HG03439 (cell line): ENCODE results near the gene SPINK6.

Source experiments
- ATAC-seq: cut with Tn5 transposase; IDR thresholded peaks from one replicate; pipeline ENCODE4 v1.9.1; 2021; ENCODE audit warnings: mild to moderate bottlenecking, moderate library complexity; ENCODE audit not compliant: unreplicated experiment

SPINK6 gene, protein sequence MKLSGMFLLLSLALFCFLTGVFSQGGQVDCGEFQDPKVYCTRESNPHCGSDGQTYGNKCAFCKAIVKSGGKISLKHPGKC

DNA sequence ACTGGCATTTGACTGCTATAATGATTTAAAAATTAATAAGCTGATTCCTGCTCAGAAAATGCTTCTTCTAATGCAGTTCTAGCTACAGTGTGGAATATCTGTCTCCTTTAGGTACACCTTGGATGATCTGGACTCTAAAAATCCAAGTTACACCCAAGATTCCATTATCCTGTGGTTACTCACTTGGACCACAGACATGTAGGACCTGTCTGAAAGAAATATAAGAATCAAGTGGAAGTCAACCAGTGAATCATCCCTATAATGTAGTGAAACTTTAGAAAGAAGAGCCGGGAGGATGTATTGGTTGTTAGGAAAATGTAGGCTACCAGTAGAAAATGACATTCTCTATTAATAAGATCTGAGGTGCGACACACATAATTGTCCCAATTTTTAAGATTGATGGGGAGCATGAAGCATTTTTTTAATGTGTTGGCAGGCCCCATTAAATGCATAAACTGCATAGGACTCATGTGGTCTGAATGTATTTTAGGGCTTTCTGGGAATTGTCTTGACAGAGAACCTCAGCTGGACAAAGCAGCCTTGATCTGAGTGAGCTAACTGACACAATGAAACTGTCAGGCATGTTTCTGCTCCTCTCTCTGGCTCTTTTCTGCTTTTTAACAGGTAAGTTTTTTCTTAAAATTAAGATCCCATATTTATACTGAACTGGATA lies at the start of gene SPINK6:
TSS of gene SPINK6 (plus strand) at position 512 of the 673 bp plus-strand sequence. CDS start at position 567, 55 bp downstream.
- no peak for ATAC-seq

DNA sequence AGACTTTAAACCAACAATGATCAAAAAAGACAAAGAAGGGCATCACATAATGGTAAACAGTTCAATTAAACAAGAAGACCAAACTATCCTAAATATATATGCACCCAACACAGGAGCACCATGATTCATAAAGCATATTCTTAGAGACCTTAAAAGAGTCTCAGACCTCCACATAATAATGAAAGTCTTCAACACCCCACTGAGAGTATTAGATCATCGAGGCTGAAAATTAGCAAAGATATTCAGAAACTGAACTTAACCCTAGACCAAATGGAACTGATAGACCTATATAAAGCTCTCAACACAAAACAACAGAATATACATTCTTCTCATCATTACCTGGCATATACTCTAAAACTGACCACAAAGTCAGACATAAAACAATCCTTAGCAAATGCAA lies 46.2 kb upstream of the SPINK6 start:
- no peak for ATAC-seq

- no peak for ATAC-seq
These were observed 40.8 kb upstream of the SPINK6 start for GRCh38 chr5:148162038-148162437.

DNA sequence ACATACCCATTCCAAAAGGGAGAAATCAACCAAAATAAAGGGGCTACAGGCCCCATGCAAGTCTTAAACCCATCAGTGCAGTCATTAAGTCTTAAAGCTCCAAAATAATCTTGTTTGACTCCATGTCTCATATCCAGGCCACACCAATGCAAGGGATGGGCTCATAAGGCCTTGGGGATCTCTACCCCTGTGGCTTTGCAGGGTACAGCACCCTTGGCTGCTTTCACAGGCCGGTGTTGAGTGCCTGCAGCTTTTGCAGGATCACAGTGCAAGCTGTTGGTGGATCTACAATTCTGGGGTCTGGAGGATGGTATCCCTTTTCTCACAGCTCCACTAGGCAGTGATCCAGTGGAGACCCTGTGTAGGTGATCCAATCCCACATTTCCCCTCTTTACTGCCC lies 39.5 kb upstream of the SPINK6 start:
- no peak for ATAC-seq

DNA sequence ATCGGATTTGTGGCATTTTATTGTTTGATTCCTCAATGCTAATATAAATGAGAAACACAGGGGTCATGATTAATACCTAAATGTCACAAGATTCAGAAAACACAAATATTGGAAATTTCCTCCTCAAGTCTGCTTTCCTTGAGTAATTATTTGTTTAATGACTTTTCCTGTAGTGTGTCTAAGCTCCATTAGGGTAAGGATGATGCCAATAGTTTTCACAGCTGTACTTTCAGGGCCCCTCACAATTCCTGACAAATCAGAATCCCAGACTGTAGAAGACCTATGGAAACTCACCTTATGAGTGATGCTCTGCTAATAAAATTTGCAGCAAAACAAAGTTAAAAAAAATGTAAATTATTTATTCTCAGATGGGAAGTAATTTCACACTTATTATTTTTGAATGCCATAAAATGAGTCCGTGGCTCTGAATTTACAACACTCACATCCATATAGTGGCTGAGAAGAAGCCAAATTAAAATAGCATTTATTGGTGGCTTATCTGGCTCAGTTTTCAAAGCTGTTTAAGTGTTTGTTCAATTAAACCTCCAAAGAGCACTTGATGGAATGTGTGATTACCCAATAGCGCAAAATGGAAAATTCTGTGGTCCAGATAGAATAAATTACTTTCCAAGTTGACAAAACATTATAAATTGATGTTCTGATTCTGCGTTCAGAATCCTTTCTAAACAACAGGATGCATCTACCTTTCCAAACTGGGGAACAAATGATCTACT lies 36.1 kb upstream of the SPINK6 start:
- ATAC-seq = no peak

DNA sequence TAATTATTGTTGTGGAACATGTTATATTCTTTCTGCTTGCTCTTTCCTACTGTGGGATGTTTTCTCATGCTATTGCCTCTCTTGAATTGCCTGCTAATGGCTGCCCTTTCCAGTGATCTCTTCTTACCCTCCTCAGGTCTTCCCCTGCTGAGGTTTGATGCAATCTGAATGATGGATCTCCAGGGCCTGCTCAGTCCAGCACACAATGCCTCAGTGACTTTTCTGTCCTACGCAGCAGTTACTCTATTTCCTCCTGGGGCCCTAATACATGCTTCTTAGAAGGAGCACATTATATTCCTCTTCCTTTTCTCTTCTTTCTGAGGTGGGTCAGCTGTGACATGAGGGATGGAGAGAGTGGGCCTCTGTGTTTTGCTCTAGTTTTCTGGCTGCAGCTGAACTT lies 34.6 kb upstream of the SPINK6 start, which contains the start of gene SPINK14:
TSS of gene SPINK14 (plus strand) at position 301 of the 400 bp plus-strand sequence. CDS start 1,187 bp downstream, outside the sequence.
- ATAC-seq = no peak

DNA sequence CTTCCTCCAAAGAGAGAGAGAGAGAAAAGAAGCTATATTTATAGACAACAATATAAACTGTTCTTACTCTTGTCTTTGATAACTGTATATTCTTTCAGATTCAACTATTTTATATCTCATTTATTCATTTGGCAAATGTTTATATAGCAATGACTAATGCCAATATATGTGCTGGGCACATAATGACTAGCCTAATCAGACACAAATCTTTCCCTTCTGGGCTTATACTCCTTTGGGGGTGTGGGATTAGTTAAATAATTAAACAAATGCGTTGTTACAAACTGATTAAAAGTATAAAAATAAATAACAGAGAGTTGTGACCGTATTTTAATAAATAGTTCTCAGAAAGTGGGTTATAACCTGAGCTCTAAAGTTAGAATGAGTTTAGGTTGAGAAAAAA lies 30.5 kb upstream of the SPINK6 start:
- no peak for ATAC-seq

- no peak for ATAC-seq
These were observed 26.4 kb upstream of the SPINK6 start for GRCh38 chr5:148176480-148176879.

- ATAC-seq = no peak
These were observed 25.6 kb upstream of the SPINK6 start for GRCh38 chr5:148177207-148177606.

DNA sequence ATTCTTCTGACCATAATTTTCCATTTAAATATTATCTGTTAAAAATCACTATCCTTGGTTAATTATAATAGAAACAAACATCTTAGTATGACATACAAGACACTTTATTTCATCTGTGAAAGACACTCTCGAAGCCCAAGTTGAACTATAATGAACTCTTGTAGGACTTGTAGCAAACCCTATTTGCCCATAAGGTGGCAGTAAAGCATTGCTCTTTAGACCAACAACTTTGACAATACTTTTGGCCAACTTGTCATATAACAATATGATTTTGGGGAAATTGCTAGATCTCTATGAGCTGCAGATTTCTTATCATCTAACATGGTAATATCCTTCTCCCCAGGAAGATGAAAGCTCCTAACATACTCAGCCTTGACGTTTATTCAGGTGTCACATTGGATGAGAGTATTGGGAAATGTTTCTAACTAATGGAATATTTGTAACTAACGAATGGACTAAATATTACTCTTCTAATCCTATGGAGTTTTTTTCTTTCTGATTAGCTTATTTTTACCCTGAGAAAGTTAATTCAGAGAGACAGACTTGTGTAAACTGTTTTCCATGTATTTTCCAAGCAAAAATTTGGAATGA lies 23.5 kb upstream of the SPINK6 start:
- peak; percentile 85 for ATAC-seq

- ATAC-seq = peak; percentile 69
These were observed 16.4 kb upstream of the SPINK6 start for GRCh38 chr5:148186248-148187003.

DNA sequence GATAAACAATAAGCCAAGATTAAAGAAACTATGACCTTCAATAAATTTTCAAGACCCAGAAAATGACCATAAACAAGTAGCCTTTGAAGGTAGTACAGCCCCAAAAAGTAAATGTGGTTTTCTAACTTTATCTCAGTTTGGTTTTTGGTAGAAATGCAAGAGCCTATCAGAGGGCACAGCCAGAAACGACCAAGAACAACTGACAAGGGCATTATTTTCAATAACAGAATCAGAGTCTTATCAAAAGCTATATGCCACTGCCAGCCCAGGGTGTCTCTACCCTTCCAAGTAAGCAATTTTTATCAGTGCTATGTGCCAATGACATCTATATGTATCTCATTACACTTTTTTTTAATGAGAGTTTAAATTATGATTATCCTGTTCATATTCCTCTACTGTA lies 11.8 kb upstream of the SPINK6 start:
- ATAC-seq = no peak

GRCh38 chr5:148193202-148193601 lies 9.6 kb upstream of the SPINK6 start:
- ATAC-seq = no peak

DNA sequence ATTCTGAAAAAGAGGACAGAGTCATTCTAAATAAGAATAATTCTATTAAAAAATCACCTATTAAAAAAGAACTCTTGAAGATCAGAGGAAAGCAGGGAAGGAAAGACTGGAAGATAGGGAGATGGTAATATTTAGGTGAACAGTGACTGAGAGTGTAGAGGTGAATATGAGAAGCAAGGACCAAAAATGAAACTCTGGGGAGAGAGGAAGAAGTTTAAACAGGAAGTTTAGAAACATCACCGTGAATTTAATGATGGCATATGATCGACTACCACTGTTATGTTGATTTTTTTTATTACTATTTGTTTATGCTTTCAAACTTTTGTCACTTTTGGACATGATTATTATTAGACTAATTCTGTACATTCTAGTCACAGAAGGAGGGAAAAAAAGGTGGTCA lies 1.7 kb upstream of the SPINK6 start:
- ATAC-seq = no peak

GRCh38 chr5:148205044-148205806 lies 2.4 kb downstream of the SPINK6 start:
- ATAC-seq = no peak

- ATAC-seq = no peak
These were observed 3.0 kb downstream of the SPINK6 start for GRCh38 chr5:148205865-148206264.

- no peak for ATAC-seq
These were observed 3.8 kb downstream of the SPINK6 start for GRCh38 chr5:148206620-148207019.

- no peak for ATAC-seq
These were observed 5.4 kb downstream of the SPINK6 start for GRCh38 chr5:148208226-148208625.

GRCh38 chr5:148209151-148209770 lies 6.4 kb downstream of the SPINK6 start:
- no peak for ATAC-seq

DNA sequence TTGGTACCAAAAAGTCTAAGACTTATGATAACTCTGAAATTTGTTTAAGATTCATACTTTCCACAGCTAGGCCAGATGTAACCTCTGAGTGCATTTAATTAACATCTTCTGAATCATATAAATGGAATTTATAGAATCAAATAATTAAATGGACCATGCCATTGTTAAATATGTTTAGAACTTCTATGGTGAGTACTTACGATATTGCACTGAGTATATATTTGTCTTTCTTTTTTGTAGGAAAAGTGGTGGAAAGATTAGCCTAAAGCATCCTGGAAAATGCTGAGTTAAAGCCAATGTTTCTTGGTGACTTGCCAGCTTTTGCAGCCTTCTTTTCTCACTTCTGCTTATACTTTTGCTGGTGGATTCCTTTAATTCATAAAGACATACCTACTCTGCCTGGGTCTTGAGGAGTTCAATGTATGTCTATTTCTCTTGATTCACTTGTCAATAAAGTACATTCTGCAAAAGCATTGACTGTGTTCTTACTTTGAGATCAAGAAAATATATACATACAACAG lies 11.9 kb downstream of the SPINK6 start:
- ATAC-seq = no peak
